HG02870 (cell line): ENCODE measurements around the gene EP400.

ENCODE experiments used
- ATAC-seq: cut with Tn5 transposase; IDR thresholded peaks from one replicate; pipeline ENCODE4 v1.9.1; 2021; ENCODE audit warnings: mild to moderate bottlenecking, moderate library complexity; ENCODE audit not compliant: unreplicated experiment

EP400 gene

GRCh38 chr12:131927110-131928079, 22.3 kb upstream of the EP400 start:
- no peak for ATAC-seq

GRCh38 chr12:131928080-131928710, 21.5 kb upstream of the EP400 start:
- ATAC-seq, result no peak

GRCh38 chr12:131928711-131929580, 20.8 kb upstream of the EP400 start, which contains the start of gene PUS1:
TSS of gene PUS1 (plus strand) at chr12:131929276. CDS start at chr12:131929723, 447 bp downstream.
- peak; percentile 63 for ATAC-seq

GRCh38 chr12:131929581-131930456, 19.9 kb upstream of the EP400 start:
- ATAC-seq, result no peak

- ATAC-seq, result no peak
These were observed 19.2 kb upstream of the EP400 start for GRCh38 chr12:131930510-131930909.

- no peak for ATAC-seq
These were observed 16.4 kb upstream of the EP400 start for GRCh38 chr12:131933387-131933786.

- ATAC-seq, result no peak
These were observed 15.2 kb upstream of the EP400 start for GRCh38 chr12:131934535-131934934.

- ATAC-seq, result no peak
These were observed 11.7 kb upstream of the EP400 start for GRCh38 chr12:131938082-131938481.

GRCh38 chr12:131939007-131939406, 10.7 kb upstream of the EP400 start:
- ATAC-seq, result no peak

- no peak for ATAC-seq
These were observed 9.6 kb upstream of the EP400 start for GRCh38 chr12:131940141-131940547.

- ATAC-seq, result no peak
These were observed 8.4 kb upstream of the EP400 start for GRCh38 chr12:131941116-131941986.

GRCh38 chr12:131941987-131942341, 7.8 kb upstream of the EP400 start:
- no peak for ATAC-seq

- ATAC-seq, result no peak
These were observed 7.1 kb upstream of the EP400 start for GRCh38 chr12:131942671-131943070.

- ATAC-seq, result no peak
These were observed 6.4 kb upstream of the EP400 start for GRCh38 chr12:131943389-131943788.

- no peak for ATAC-seq
These were observed 5.9 kb upstream of the EP400 start for GRCh38 chr12:131943876-131944275.

GRCh38 chr12:131944601-131945251, 5.0 kb upstream of the EP400 start:
- no peak for ATAC-seq

- ATAC-seq, result no peak
These were observed 3.0 kb upstream of the EP400 start for GRCh38 chr12:131946757-131947156.

GRCh38 chr12:131947482-131948027, 2.2 kb upstream of the EP400 start:
- ATAC-seq, result no peak
